Dendritic cell treated with granulocyte-macrophage colony-stimulating factor and Interleukin-4, amounts not matched to agents 40 ng/mL and 50 ng/mL, for 4 days (primary cell): ENCODE data around the gene ASPHD2.
"Not testable (repeated sequence)": the region's sequence is repeated elsewhere in the genome, so short reads cannot be mapped to it uniquely, and the experiment has no call there.

Experiments
- H3K27ac Mint-ChIP-seq: one replicate; pipeline ENCODE4 v1.8.0; 2022; ENCODE audit warnings: mild to moderate bottlenecking, mixed read lengths
- H3K27me3 Mint-ChIP-seq: one replicate; pipeline ENCODE4 v1.8.0; 2022; ENCODE audit warnings: mild to moderate bottlenecking, mixed read lengths
- H3K36me3 Mint-ChIP-seq: one replicate; pipeline ENCODE4 v1.8.0; 2022; ENCODE audit warnings: low read depth, mixed read lengths
- H3K4me1 Mint-ChIP-seq: one replicate; pipeline ENCODE4 v1.8.0; 2022; ENCODE audit warnings: low read depth, mixed read lengths
- H3K4me3 Mint-ChIP-seq: one replicate; pipeline ENCODE4 v1.8.0; 2022; ENCODE audit warnings: mild to moderate bottlenecking, moderate library complexity, mixed read lengths
- H3K9me3 Mint-ChIP-seq: one replicate; pipeline ENCODE4 v1.8.0; 2022; ENCODE audit warnings: mixed read lengths
- intact Hi-C: fragments of 100-400 bp; cut with micrococcal nuclease; formaldehyde crosslinking; loops from one replicate; pipeline ENCODE4 v1.15.0; 2022

The ASPHD2 gene

GRCh38 chr22:26430600-26430999 lies 1.5 kb downstream of the ASPHD2 start:
- peaks cover 79% of the 10 kb centered on the region for H3K4me1 Mint-ChIP-seq
- no peaks in the 10 kb centered on the region for H3K27me3 Mint-ChIP-seq
- H3K9me3 Mint-ChIP-seq = no peaks in the 10 kb centered on the region
- H3K27ac Mint-ChIP-seq = peak overlapping the region; percentile 94
- peaks cover 20% of the 10 kb centered on the region for H3K36me3 Mint-ChIP-seq
- intact Hi-C loops = no loop called here
- peak overlapping the region; percentile 84 for H3K4me3 Mint-ChIP-seq

- intact Hi-C loops = no loop called here
- no peaks in the 10 kb centered on the region for H3K27me3 Mint-ChIP-seq
- no peaks in the 10 kb centered on the region for H3K9me3 Mint-ChIP-seq
- peaks cover 87% of the 10 kb centered on the region for H3K4me1 Mint-ChIP-seq
- H3K27ac Mint-ChIP-seq = no peak overlapping the region
- peaks cover 24% of the 10 kb centered on the region for H3K36me3 Mint-ChIP-seq
- no peak overlapping the region for H3K4me3 Mint-ChIP-seq
Measured at GRCh38 chr22:26431261-26431995, 2.4 kb downstream of the ASPHD2 start.

- intact Hi-C loops = no loop called here
- H3K27ac Mint-ChIP-seq = no peak overlapping the region
- H3K4me1 Mint-ChIP-seq = peaks cover 93% of the 10 kb centered on the region
- no peaks in the 10 kb centered on the region for H3K9me3 Mint-ChIP-seq
- H3K27me3 Mint-ChIP-seq = no peaks in the 10 kb centered on the region
- H3K4me3 Mint-ChIP-seq = no peak overlapping the region
- peaks cover 35% of the 10 kb centered on the region for H3K36me3 Mint-ChIP-seq
Measured at GRCh38 chr22:26432619-26433311, 3.7 kb downstream of the ASPHD2 start.

GRCh38 chr22:26433805-26434204 lies 4.7 kb downstream of the ASPHD2 start:
- H3K27me3 Mint-ChIP-seq = no peaks in the 10 kb centered on the region
- H3K4me1 Mint-ChIP-seq = peaks cover 85% of the 10 kb centered on the region
- H3K9me3 Mint-ChIP-seq = no peaks in the 10 kb centered on the region
- no peak overlapping the region for H3K27ac Mint-ChIP-seq
- peaks cover 38% of the 10 kb centered on the region for H3K36me3 Mint-ChIP-seq
- intact Hi-C loops = no loop called here
- no peak overlapping the region for H3K4me3 Mint-ChIP-seq

- intact Hi-C loops = no loop called here
- H3K9me3 Mint-ChIP-seq = no peaks in the 10 kb centered on the region
- H3K27ac Mint-ChIP-seq = peak overlapping the region; percentile 2
- H3K36me3 Mint-ChIP-seq = peaks cover 31% of the 10 kb centered on the region
- H3K27me3 Mint-ChIP-seq = no peaks in the 10 kb centered on the region
- peak overlapping the region; percentile 71 for H3K4me3 Mint-ChIP-seq
- peaks cover 73% of the 10 kb centered on the region for H3K4me1 Mint-ChIP-seq
Measured at GRCh38 chr22:26435327-26436093, 6.5 kb downstream of the ASPHD2 start.

- Mint-ChIP-seq H3K4me3 (no peak overlapping the region), H3K27me3 (no peaks in the 10 kb centered on the region), H3K36me3 (peaks cover 35% of the 10 kb centered on the region), H3K27ac (no peak overlapping the region), H3K4me1 (peaks cover 62% of the 10 kb centered on the region), H3K9me3 (no peaks in the 10 kb centered on the region)
- intact Hi-C loops = no loop called here
Measured at GRCh38 chr22:26436903-26437515, 7.9 kb downstream of the ASPHD2 start.

GRCh38 chr22:26437694-26438392 lies 8.8 kb downstream of the ASPHD2 start:
- H3K4me1 Mint-ChIP-seq = peaks cover 59% of the 10 kb centered on the region
- H3K9me3 Mint-ChIP-seq = no peaks in the 10 kb centered on the region
- no peak overlapping the region for H3K27ac Mint-ChIP-seq
- H3K36me3 Mint-ChIP-seq = peaks cover 43% of the 10 kb centered on the region
- H3K27me3 Mint-ChIP-seq = no peaks in the 10 kb centered on the region
- no peak overlapping the region for H3K4me3 Mint-ChIP-seq
- intact Hi-C loops = no loop called here

- intact Hi-C loops = not testable (repeated sequence)
Measured at GRCh38 chr22:26438776-26439175, 9.7 kb downstream of the ASPHD2 start.

GRCh38 chr22:26439559-26439958 lies 10.5 kb downstream of the ASPHD2 start:
- Mint-ChIP-seq H3K27me3 (no peaks in the 10 kb centered on the region), H3K4me3 (no peak overlapping the region), H3K27ac (no peak overlapping the region), H3K36me3 (peaks cover 47% of the 10 kb centered on the region), H3K4me1 (peaks cover 44% of the 10 kb centered on the region), H3K9me3 (no peaks in the 10 kb centered on the region)
- intact Hi-C loops = no loop called here

More at GRCh38 chr22:26438776-26439175, 9.7 kb downstream of the ASPHD2 start:
- not testable (repeated sequence) for H3K27me3 Mint-ChIP-seq, H3K9me3 Mint-ChIP-seq, H3K27ac Mint-ChIP-seq, H3K4me3 Mint-ChIP-seq
- Mint-ChIP-seq H3K36me3 (peaks cover 47% of the 10 kb centered on the region), H3K4me1 (peaks cover 51% of the 10 kb centered on the region)

- Mint-ChIP-seq H3K4me1 (peaks cover 17% of the 10 kb centered on the region), H3K27me3 (no peaks in the 10 kb centered on the region), H3K4me3 (no peak overlapping the region), H3K9me3 (no peaks in the 10 kb centered on the region), H3K36me3 (peaks cover 61% of the 10 kb centered on the region), H3K27ac (no peak overlapping the region)
- intact Hi-C loops = no loop called here
Measured at GRCh38 chr22:26442086-26442756, 13.2 kb downstream of the ASPHD2 start.

- H3K4me3 Mint-ChIP-seq = no peak overlapping the region
- intact Hi-C loops = no loop called here
- no peaks in the 10 kb centered on the region for H3K9me3 Mint-ChIP-seq
- no peak overlapping the region for H3K27ac Mint-ChIP-seq
- H3K36me3 Mint-ChIP-seq = peaks cover 64% of the 10 kb centered on the region
- H3K4me1 Mint-ChIP-seq = peaks cover 18% of the 10 kb centered on the region
- no peaks in the 10 kb centered on the region for H3K27me3 Mint-ChIP-seq
Measured at GRCh38 chr22:26443901-26444690, 15.0 kb downstream of the ASPHD2 start.

- Mint-ChIP-seq H3K36me3 (peaks cover 68% of the 10 kb centered on the region), H3K27ac (no peak overlapping the region)
Measured at GRCh38 chr22:26444777-26445176, 15.7 kb downstream of the ASPHD2 start.

More at GRCh38 chr22:26444777-26445176, 15.7 kb downstream of the ASPHD2 start:
- intact Hi-C loops = no loop called here
- H3K9me3 Mint-ChIP-seq = no peaks in the 10 kb centered on the region
- no peaks in the 10 kb centered on the region for H3K27me3 Mint-ChIP-seq
- peaks cover 18% of the 10 kb centered on the region for H3K4me1 Mint-ChIP-seq
- no peak overlapping the region for H3K4me3 Mint-ChIP-seq
